Measurements from ENCODE around the gene GPR78. TPM values are rescaled to one million over a fixed set of nuclear protein-coding genes. Genes with fewer than 3 reads are reported as not detected.

Gene GPR78
- total RNA-seq, 2 donors from 2014 or later: not detected

DNA sequence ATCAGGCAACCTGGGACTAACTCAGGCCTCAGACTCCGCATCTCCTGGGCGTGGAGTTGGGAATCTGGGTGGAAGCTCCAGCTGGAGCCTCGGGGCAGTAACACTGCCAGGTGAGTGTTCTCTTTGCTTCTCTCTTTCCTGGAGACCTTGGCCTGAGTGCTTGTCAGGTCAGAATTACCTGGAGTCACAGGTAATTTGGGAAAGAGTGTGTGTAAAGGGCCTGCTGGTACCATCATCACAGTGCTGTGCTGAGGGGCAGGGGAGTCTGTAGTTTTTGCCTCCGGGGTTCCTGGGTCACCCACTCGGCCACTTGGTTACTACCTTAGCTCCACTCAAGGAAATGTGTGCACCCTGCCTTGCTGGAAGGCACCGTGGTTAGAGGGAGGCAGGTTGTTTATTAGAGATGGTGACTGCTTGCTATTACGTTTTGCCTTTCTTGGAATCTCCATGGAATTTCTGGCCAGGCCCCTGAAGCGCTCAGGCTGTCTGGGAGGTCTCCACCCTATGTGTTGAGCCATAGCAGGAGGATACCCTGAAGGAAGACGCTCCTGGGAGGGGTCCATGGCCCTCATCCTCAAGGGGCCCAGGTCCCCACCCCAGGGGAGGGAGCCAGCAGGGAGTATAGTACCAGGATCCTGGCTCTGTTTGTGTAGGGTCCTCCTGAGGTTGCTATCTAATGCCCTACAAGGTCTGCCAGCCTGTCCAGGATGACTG, 2.9 kb downstream of the GPR78 start:
- Mint-ChIP-seq H3K27me3 (peaks cover 27% of the 10 kb centered on the region), H3K27ac (no peak overlapping the region), H3K4me1 (no peaks in the 10 kb centered on the region), H3K36me3 (ENCODE audit: low read depth) (no peaks in the 10 kb centered on the region), H3K4me3 (no peak overlapping the region), H3K9me3 (no peaks in the 10 kb centered on the region)
- no peak for ATAC-seq (replicated peaks)

DNA sequence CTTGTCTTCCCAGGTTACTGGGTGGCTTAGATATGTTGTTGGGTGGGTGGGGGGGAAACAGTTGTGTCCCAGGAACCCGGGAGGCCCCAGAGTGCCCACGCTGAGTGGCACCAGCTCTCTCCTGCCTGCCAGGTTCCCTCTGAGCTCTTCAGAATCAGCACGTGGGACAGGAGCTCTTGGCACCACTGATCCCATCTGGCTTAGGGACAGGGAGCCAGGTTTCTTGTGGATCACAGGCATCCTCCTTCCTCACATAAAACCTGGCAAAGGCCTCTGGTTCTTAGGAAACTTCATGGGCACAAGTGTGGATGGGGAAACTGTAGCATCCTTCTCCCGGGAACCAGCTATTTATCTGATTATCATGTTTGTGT, 3.4 kb downstream of the GPR78 start:
- Mint-ChIP-seq H3K36me3 (ENCODE audit: low read depth) (no peaks in the 10 kb centered on the region), H3K27me3 (peaks cover 29% of the 10 kb centered on the region), H3K27ac (no peak overlapping the region), H3K4me1 (no peaks in the 10 kb centered on the region), H3K9me3 (no peaks in the 10 kb centered on the region), H3K4me3 (no peak overlapping the region)
- no peak for ATAC-seq (replicated peaks)

DNA sequence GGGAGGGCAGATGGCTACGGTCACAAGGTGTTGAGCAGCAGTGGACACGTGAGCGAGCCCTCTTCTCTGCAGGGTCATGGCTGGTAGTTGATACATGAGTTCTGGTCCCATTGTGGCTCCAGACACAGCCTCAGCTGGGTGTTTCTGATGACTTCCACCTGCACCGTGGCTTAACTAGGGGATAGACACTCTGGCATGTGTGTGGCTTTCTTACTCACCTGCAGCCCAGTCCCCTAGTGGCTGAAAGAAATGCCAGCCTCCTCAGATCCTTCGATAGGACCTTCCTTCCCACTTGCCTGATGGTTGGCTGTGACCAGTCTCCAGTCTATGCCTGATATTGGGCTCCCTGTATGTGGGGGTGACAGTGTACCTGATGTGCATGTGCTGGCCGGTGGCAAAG, 5.0 kb downstream of the GPR78 start:
- Mint-ChIP-seq H3K4me1 (no peaks in the 10 kb centered on the region), H3K9me3 (no peaks in the 10 kb centered on the region), H3K27ac (no peak overlapping the region), H3K27me3 (peaks cover 21% of the 10 kb centered on the region), H3K36me3 (ENCODE audit: low read depth) (no peaks in the 10 kb centered on the region), H3K4me3 (no peak overlapping the region)
- ATAC-seq (replicated peaks): no peak

DNA sequence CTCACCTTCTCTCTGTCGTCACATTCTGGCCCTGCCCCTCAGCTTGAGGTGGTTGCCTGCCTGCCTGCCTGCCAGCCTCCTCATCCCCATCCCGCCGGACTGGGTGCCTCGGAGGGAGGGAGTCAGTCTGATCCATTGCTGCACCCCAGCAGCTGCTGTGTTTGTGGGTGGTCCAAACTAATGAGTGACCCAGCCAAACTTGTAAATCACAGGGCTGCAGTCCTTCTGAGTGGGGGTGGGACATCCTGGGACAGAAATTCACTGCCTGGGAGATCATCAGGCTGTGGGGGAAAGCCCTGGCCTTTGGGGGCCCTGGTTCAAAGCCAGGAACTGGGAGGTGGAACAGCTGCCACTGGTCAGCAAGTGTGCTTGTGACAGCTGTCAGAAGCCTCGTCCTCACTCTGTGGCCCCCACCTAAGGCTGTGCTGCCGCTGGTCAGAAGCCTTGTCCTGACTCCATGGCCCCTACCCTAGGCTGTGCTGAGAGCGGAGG, 5.6 kb downstream of the GPR78 start:
- Mint-ChIP-seq H3K36me3 (ENCODE audit: low read depth) (no peaks in the 10 kb centered on the region), H3K9me3 (no peaks in the 10 kb centered on the region), H3K27ac (no peak overlapping the region), H3K4me3 (no peak overlapping the region), H3K27me3 (peaks cover 26% of the 10 kb centered on the region), H3K4me1 (no peaks in the 10 kb centered on the region)
- no peak for ATAC-seq (replicated peaks)

DNA sequence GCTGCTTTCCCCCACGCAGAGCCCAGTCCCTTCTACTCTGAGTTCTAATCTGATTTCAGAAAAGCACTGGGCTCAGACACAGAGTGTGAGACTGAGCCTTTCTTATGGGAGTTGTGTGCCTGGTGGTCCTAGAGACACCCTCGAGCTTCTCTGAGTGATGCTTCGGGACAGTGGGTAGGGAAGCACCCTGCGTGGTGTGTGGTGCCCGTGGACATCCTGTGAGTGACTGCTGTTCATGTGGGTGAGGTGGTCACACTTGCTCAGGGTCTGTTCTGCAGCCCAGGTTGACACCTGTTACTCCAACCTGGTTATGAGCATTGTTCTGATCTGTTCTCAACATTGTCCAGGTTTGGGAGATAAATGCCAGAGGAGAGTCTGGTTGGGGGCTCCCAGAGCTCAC, 6.1 kb downstream of the GPR78 start:
- H3K9me3 Mint-ChIP-seq: no peaks in the 10 kb centered on the region
- H3K27ac Mint-ChIP-seq: no peak overlapping the region
- H3K27me3 Mint-ChIP-seq: peaks cover 26% of the 10 kb centered on the region
- no peak for ATAC-seq (replicated peaks)
- H3K4me1 Mint-ChIP-seq: no peaks in the 10 kb centered on the region
- no peak overlapping the region for H3K4me3 Mint-ChIP-seq
- no peaks in the 10 kb centered on the region for H3K36me3 Mint-ChIP-seq (ENCODE audit: low read depth)

DNA sequence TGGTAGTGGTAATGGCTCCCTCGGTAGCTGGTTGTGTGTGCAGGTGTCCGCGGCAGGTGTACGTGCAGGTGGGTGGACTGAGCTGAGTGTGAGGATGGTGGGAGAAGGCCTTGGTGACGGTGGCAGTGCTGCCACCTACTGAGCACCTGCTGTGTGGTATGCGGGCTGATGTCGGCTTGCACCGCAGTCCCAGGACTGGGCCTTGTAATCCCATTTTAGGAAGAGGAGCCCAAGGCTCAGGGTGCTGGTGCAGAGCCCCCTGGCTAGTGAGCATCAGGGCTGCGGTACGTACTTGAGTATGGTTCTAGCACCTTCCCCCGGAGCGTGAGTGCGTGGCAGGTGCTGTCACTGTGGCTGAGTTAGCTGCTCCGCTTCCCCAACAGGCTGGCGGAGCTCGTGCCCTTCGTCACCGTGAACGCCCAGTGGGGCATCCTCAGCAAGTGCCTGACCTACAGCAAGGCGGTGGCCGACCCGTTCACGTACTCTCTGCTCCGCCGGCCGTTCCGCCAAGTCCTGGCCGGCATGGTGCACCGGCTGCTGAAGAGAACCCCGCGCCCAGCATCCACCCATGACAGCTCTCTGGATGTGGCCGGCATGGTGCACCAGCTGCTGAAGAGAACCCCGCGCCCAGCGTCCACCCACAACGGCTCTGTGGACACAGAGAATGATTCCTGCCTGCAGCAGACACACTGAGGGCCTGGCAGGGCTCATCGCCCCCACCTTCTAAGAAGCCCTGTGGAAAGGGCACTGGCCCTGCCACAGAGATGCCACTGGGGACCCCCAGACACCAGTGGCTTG, 6.7 kb downstream of the GPR78 start:
- no peaks in the 10 kb centered on the region for H3K4me1 Mint-ChIP-seq
- no peaks in the 10 kb centered on the region for H3K36me3 Mint-ChIP-seq (ENCODE audit: low read depth)
- no peak overlapping the region for H3K27ac Mint-ChIP-seq
- no peak overlapping the region for H3K4me3 Mint-ChIP-seq
- ATAC-seq (replicated peaks): no peak
- H3K27me3 Mint-ChIP-seq: peaks cover 26% of the 10 kb centered on the region
- no peaks in the 10 kb centered on the region for H3K9me3 Mint-ChIP-seq

DNA sequence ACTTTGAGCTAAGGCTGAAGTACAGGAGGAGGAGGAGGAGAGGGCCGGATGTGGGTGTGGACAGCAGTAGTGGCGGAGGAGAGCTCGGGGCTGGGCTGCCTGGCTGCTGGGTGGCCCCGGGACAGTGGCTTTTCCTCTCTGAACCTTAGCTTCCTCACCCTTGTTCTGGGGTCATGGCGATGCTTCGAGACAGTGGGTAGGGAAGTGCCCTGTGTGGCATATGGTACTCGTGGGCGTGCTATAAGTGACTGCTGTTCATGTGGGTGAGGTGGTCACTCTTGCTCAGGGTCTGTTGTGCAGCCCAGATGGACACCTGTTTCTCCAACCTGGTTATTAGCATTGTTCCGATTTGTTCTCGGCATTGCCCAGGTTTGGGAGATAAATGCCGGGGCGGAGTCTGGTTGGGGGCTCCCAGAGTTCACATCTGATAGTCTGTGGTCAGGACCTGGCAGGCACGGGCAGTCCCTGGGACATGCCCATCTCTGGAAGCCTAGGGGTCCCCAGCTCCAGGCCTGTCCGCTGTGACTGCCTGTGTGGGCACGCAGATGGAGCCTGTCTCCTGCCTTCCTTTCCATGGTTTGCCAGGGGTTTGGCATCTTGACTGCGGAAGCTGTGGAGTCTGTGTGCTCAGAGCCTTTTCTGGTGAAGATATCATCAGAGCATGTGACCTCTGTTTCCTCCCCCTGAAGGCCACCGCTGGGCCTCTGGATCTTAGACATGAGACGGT, 7.4 kb downstream of the GPR78 start:
- H3K9me3 Mint-ChIP-seq: no peaks in the 10 kb centered on the region
- no peak for ATAC-seq (replicated peaks)

DNA sequence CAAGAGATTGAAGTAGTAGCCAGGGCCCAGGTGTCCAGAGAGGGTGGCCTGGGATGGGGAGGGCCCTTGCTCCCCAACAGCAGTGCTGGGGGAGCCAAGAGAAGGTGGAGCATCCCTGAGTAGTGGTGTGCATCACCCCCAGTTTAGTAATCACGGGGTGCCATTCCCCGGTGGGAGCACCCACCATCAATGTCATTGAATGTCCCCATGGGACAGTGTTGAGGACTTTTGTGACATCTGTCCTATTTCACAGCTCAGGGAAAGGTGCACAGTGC, 7.9 kb downstream of the GPR78 start:
- H3K4me1 Mint-ChIP-seq: no peaks in the 10 kb centered on the region
- no peak overlapping the region for H3K4me3 Mint-ChIP-seq
- H3K27me3 Mint-ChIP-seq: peaks cover 21% of the 10 kb centered on the region
- H3K27ac Mint-ChIP-seq: no peak overlapping the region
- no peak for ATAC-seq (replicated peaks)
- no peaks in the 10 kb centered on the region for H3K9me3 Mint-ChIP-seq
- H3K36me3 Mint-ChIP-seq (ENCODE audit: low read depth): no peaks in the 10 kb centered on the region

More for the DNA sequence above, 7.4 kb downstream of the GPR78 start:
- Mint-ChIP-seq H3K27me3 (peaks cover 21% of the 10 kb centered on the region), H3K4me3 (no peak overlapping the region), H3K36me3 (ENCODE audit: low read depth) (no peaks in the 10 kb centered on the region), H3K4me1 (no peaks in the 10 kb centered on the region), H3K27ac (no peak overlapping the region)

DNA sequence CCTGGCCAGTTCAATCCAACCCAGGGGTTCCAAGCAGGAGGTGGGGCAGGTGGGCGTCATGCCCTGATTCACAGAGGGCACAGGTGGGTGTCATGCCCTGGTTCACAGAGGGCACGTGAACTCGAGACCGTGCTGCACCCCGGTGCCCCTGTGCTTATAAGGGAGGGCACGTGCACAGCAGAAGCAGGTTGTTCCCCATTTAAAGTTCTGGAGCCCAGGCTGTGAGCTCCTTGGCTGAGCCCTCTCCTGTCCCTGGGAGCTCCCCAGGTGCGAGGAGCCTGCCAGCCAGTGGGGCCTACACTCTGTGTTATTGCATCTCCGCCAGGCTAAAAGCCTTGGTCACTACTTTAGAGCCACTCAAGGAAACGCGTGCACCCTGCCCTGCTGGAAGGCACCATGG, 9.1 kb downstream of the GPR78 start:
- ATAC-seq (replicated peaks): no peak
- no peak overlapping the region for H3K4me3 Mint-ChIP-seq
- no peaks in the 10 kb centered on the region for H3K36me3 Mint-ChIP-seq (ENCODE audit: low read depth)
- no peak overlapping the region for H3K27ac Mint-ChIP-seq
- H3K27me3 Mint-ChIP-seq: peaks cover 23% of the 10 kb centered on the region
- H3K9me3 Mint-ChIP-seq: no peaks in the 10 kb centered on the region
- H3K4me1 Mint-ChIP-seq: no peaks in the 10 kb centered on the region

DNA sequence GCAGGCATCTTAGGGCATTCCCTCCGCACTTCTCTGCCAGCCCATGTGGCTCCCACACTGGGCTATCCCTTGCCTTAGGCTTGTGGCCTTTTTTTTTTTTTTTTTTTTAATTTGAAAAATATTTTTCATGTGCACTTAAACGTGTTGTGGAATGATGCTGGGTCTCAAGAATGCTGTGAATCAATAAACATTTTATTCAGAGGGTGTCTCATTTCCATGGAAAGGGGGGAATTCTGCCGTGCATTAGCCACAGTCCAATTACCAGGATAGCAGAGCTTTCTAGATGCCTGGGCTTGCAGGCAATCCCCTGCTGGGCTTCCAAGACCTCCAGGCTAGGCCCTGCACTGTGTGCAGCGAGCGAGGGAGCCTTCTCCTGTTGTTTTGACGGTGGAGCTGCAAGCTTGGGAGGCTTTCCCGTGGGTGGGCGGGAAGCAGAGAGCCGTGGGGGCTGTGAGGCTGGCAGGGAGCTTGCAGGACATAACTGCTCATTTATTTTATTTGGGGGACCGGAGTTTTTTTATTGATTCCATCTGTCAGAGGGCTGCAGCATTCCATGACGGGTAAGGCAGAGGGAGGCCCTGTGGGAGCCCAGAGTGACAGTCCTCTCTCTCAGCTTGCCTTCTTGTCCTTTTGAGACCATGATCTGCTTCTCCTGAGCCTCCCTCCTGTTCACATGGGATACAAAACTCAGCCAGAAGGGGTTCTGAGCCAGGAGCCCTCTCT, 9.8 kb downstream of the GPR78 start:
- Mint-ChIP-seq H3K27ac (no peak overlapping the region), H3K4me3 (no peak overlapping the region), H3K9me3 (no peaks in the 10 kb centered on the region), H3K27me3 (peaks cover 24% of the 10 kb centered on the region), H3K36me3 (ENCODE audit: low read depth) (no peaks in the 10 kb centered on the region), H3K4me1 (no peaks in the 10 kb centered on the region)
- no peak for ATAC-seq (replicated peaks)

DNA sequence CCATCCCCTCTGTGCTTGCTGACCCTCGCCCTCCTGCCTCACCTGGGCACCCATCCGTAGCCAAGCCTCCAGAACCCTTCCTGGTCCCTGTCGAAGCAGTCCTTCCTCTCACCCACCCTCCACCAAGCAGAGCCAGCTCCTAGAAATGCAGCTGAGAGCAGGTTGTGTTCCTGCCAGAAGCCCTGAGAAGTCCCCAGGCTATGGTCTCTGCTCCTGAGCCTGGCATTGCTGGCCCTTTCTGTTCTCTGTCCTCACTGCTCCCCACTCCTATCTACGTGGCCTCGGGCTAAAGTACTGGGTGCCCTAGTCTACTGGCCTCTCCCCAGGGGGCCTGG, 10.3 kb downstream of the GPR78 start:
- no peak overlapping the region for H3K27ac Mint-ChIP-seq
- no peaks in the 10 kb centered on the region for H3K9me3 Mint-ChIP-seq
- H3K36me3 Mint-ChIP-seq (ENCODE audit: low read depth): no peaks in the 10 kb centered on the region
- ATAC-seq (replicated peaks): no peak
- peaks cover 24% of the 10 kb centered on the region for H3K27me3 Mint-ChIP-seq
- H3K4me3 Mint-ChIP-seq: no peak overlapping the region
- no peaks in the 10 kb centered on the region for H3K4me1 Mint-ChIP-seq

DNA sequence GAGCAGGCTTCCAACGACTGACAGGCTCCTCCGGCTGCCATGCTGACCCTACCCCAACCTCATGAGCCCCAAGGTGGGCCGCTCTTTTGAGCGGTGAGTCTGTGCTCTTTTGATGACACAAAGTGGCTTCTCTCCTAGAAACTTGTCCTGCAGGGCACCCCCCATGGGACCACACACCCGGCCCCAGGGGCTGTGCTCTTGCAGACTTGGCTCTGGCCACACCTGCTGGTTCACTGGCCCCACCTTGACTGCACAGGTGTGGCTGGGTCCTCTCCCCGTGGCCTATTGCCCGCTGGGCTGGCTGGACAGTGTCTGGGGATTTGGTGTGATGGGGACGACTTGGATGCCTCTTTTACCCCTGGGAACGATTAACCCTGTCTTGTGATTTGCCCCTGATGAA, 10.9 kb downstream of the GPR78 start:
- Mint-ChIP-seq H3K4me3 (no peak overlapping the region), H3K4me1 (no peaks in the 10 kb centered on the region), H3K9me3 (no peaks in the 10 kb centered on the region), H3K27me3 (peaks cover 24% of the 10 kb centered on the region), H3K27ac (no peak overlapping the region), H3K36me3 (ENCODE audit: low read depth) (no peaks in the 10 kb centered on the region)
- ATAC-seq (replicated peaks): no peak

DNA sequence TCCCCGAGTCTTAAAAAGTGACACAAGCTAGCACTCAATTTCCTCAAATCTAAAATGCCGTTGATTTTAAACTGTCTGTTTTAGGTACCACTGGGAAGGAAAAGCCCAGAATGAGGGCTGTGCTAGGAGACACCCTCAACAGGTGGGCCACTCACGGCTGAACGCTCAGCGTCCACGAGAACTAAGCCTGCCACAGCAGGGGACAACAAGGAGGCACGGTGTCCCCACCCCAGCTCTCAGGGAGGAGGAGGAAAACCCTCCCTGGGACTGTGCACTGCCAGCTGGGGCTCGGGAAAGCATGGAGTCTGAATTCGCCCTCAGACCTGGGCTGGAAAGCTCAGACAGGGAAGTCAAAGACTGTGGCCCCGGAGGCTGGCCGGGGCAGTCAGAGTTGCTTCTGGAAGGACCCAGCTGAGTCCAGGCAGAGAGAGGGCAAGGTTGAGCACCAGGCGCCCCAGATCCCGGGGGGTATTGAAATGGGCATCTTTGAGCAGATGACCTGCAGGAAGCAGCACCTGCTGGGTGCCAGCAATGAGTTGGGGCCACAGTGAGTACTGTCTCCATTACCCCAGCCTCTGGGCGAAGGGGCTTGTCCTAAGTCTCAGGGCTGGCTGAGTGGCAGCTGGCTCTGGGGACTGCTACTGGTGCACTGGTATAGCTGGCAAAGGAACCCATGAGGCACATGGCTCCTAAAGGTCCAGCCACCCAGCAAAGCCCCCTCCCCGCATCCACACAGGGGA, 11.6 kb downstream of the GPR78 start:
- H3K9me3 Mint-ChIP-seq: no peaks in the 10 kb centered on the region
- H3K27me3 Mint-ChIP-seq: peaks cover 20% of the 10 kb centered on the region
- H3K4me1 Mint-ChIP-seq: no peaks in the 10 kb centered on the region
- H3K36me3 Mint-ChIP-seq (ENCODE audit: low read depth): no peaks in the 10 kb centered on the region
- H3K27ac Mint-ChIP-seq: no peak overlapping the region
- no peak for ATAC-seq (replicated peaks)
- no peak overlapping the region for H3K4me3 Mint-ChIP-seq

All from activated T-helper 17 cell treated with anti-CD3 and anti-CD28 coated beads, Interleukin-2, amount 50 U/mL, for 72 hours (primary cell).